NCI-H82 (cell line): ENCODE measurements around the gene ANXA11.
"Not testable (repeated sequence)": the region's sequence is repeated elsewhere in the genome, so short reads cannot be mapped to it uniquely, and the experiment has no call there.

Experiments
- DNase-seq: peaks from one replicate; lab custom pipeline; 2025; lab: John Stamatoyannopoulos, UW

Gene ANXA11

DNA sequence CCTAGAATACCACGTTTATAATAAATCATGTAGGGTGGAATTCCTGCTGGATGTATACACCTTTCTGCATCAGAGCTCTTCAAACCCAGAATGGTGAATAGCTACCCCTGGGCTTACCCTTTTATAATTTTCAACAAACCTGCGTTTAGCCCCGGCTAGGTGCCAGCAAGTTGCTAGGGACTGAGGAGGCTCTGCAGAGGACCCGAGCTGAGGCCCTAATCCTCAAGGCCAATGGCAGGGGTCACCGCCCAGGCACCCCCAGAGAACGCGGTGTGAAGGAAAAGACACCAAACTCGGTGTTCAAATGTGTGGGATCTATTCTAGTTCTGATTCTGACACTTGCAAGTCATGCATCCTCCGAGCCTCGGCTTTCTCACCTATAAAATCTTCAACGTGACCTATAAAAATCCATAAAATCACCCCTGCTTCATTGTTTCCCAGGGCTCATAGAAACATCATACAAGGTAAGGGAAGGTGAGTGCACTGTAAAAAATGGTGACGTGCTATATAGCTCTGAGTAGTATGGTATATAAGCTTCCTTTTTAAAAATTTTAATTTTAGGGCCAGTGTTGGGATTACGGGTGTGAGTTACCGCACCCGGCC, 2.5 kb upstream of the ANXA11 start:
- DNase-seq = no peak

DNA sequence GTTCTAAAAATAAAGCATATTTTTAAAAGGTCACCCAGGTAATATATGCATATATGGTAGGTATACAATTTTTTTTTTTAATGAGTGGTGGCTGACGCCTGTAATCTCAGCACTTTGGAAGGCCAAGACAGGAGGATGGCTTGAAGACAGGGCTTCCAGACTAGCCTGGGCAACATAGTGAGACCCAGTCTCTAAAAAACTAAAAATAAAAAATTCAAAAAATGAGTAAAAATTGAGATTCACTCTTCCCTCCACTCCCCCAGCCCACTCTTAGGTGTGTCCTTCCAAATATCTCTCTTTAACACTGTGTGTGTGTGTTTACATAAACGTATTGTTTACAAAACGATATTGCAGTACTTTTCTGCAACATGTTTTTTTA, 929 bp upstream of the ANXA11 start:
- no peak for DNase-seq

- peak; percentile 22 for DNase-seq
Measured at GRCh38 chr10:80204677-80205476, 460 bp downstream of the ANXA11 start.

GRCh38 chr10:80203835-80204676, 1.3 kb downstream of the ANXA11 start:
- no peak for DNase-seq

- peak; percentile 59 for DNase-seq
Measured at GRCh38 chr10:80202934-80203834, 2.2 kb downstream of the ANXA11 start.

GRCh38 chr10:80202530-80202929, 2.8 kb downstream of the ANXA11 start:
- DNase-seq = not testable (repeated sequence)

DNA sequence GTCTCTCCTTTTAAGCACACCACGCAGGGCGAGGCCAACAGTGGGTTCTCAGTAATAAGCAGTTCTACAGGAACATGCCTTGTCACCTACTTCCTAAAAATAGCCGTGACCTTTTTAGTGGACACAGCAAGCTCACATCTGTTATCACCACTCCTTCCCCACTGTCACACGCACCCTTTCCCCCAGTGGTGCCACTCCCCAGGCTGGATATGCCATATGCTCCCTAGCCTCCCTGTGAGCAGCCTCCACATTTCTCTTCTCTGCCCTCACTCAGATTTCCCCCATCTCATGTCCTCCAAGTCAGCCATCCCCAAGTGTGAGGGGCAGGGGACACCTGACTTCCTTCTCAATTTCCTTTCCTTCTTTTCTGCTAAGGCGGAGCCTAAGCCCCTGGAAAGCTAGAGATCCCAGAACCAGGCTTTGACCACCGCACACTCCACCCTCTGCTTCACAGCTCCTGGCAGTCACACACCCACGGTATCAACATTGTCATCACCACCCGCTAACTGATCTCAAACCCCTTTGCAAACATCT, 3.7 kb downstream of the ANXA11 start:
- no peak for DNase-seq

GRCh38 chr10:80200687-80201086, 4.7 kb downstream of the ANXA11 start:
- DNase-seq = no peak

DNA sequence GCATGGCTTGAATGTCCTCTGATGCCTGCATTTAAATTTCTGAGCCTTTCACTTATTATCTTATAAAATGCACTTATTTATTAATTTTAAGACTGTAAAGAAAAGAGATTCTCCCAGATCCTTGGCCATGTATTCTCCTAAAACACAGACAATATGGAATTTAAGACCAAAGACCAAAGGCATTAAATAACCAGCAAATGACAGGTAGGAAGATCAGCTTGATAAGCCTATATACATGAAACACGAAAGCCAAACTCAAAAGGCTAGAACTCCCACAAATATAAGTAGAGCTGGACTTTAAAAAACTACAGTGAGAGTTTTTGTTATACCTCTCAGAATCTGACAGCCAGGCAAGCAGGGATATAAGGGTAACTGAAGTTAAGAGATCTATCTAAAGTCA, 5.1 kb downstream of the ANXA11 start:
- no peak for DNase-seq

- no peak for DNase-seq
Measured at GRCh38 chr10:80199828-80200227, 5.5 kb downstream of the ANXA11 start.

DNA sequence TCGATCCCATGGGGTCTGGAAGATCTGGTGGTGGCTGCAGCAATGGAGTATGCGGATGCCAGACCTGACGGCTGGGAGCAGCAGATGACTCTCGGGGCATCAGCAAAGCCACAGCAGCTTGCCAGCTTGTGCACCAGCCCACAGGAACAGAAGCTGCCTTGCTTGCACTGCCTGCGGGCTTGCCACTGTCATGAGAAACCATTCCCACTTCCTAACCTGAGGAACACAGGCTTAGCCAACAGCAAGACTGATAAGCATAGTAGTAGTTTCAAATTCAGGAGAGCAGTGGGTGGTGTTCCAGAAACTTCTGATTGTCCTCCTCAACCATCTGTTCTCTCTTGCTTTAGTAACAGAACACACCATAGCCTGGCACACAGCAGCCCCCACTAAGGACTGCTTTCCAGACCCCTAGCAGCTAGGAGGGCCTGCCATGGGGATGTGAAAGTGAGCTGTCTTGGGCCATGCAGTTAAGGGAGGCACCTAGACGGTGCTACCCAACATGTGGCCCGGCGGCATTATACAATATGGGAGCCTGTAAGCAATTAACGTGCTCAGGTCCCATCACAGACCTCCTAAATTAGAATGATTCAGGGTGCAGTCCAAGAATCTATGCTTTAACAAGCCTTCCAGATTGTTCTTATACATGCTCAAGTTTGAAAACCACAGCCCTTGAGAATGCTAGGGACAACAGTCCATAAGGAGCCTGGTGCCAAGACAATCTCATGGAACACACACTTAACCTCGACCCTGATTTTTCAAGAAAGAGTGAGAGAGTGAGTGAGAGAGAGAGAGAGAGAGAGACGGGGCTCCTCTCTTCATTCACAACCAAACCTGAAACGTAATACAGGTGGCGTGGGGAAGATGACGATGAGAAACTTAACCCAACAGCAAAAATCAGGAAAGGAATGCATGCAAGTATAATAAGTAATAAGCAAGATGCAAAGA, 7.1 kb downstream of the ANXA11 start:
- DNase-seq = no peak

GRCh38 chr10:80196950-80197315, 8.4 kb downstream of the ANXA11 start:
- DNase-seq = no peak

DNA sequence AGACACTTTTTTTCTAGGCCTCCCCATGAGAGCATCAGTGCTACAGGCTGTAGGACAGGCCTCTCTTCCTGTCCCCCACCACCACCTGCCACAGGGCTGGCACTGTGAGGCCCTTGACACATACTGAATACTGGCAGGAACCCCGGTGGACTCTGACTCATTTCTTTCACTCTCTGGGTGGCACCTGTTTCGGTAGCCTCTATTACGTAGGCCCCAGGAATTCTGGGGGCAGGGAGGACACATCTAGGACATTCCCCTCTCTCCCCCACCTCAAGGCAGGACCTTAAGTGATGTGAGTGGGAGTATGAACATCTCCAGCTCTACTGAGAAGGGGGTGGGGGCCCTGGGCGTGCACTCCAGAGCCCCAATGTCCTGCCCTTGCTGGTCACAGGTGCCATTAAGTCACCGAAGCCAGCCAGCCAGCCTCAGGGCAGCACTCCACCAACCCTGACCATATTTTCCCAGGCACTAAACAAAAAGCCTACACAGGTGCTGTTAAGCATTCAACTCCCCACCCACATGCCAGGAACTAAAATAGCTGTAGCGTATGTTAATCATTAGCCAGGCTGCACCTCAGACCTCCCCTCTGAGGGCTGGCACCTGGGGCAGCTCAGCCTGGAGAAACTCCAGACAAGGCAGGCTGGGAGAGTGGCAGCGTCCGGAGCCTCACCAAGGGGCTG, 8.9 kb downstream of the ANXA11 start:
- DNase-seq = no peak

GRCh38 chr10:80195046-80195574, 10.2 kb downstream of the ANXA11 start:
- DNase-seq = no peak

GRCh38 chr10:80194373-80195045, 10.8 kb downstream of the ANXA11 start:
- DNase-seq = no peak

- no peak for DNase-seq
Measured at GRCh38 chr10:80192553-80192952, 12.8 kb downstream of the ANXA11 start.

DNA sequence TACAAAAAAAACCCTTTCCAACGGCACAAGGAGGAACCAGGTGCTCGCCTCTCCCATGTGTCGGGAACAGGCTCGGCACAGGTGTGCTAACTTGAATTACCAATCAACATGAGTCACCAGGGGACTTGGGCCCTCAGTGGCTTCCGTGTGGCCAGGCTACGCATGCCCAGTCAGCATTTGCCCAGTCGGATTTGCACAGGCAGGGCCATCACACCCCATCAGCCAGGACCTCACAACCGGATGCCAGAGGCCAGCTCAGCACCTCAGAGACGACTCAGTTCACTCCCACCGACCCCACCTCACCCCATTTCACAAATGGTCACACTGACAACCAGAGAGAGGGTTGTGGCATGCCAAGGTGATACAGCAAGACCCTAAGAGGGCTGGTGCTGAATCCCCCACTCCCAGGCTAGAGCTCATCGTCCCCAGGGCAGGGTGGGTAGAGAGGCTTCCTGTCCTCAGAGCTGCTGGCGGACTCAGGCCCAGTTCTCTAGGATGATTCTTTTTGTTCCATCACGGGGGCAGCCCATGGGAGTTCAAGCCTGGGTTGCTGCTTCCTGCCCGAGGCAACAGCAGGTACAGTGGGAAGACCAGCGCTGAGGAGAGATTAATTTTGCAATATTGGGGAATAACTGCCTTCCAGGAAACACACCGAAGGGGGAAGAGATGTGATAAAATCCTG, 13.6 kb downstream of the ANXA11 start:
- no peak for DNase-seq

DNA sequence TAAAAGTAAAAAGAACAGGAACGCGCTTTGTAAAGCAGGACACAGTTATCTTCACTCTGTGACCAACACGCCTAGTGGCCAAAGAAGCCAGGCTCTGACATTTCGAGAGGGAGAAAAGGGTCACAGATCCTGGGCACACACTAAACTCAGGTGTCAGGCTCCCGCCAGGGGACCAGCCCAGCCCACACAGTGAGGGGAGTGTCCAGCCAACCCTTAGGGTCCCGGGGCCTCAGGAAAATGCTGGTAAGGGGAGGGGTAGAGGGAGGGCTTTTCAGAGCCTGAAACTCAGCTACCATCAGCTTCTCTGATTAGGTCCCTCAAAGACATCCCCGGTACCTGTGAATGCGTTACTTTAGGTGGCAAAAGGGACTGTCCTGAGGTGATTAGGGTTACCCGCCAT, 16.6 kb downstream of the ANXA11 start:
- DNase-seq = no peak
